Epithelial cell of umbilical artery (primary cell): Measurements from ENCODE around the gene COG7. TPM values are rescaled to one million over a fixed set of nuclear protein-coding genes. Genes with fewer than 3 reads are reported as not detected.

Source experiments
- total RNA-seq: library from RNA; depleted of rRNA; stranded (reverse); fragments of >200 nt; gene quantifications from 2 replicates; pipeline ENCODE4 v1.2.3, GENCODE V29; 2014

Gene COG7
- 10.5 and 11.0 TPM in 2 replicates for total RNA-seq

DNA sequence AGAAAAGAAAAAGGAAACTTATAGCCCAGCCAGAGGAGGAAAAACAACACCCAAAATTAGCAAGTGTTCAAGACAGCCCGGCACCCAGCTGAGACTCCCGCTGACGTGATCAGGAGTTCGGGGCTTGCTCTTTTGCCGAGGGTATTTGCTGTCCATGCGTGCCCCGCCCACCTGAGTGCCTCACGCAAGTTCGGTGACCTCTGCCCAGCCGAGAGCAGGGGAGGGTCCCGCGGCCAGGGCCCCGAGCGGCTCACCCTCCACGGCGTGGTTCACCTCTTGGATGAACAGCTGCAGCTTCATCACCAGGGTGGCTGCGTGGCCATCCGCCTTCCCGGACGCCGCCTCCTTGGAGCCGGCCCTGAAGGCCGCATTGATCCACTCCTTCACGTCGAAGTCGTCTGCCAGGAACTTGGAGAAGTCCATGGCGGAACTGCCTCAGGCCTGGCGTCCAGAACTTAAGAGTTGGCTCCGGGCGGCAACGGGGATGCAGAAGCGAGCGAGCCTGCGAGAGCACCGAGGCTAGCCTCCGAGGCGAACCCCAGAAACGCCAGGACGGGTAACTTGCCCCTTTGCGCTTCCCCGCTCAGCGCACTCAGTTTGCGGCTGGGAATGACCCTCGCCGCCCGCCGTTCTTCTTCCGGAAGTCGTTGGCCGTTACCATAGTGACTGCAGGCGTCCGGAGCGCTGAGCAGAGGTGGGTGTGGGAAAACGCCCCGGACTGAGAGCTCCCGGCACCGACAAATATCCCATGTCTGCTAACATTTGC lies at the start of gene COG7:
TSS of gene COG7 (minus strand) at position 618 of the 766 bp plus-strand sequence. CDS start at position 423, 195 bp downstream.

Other genes starting within 250 kb of the COG7 start
- not detected in 2 replicates for gene SCNN1B, start 150.9 kb downstream of the COG7 start, total RNA-seq
- gene GGA2, start 57.3 kb upstream of the COG7 start, total RNA-seq, result 22.4 and 33.1 TPM in 2 replicates
- 20.1 and 23.4 TPM in 2 replicates for gene EARS2, start 104.2 kb upstream of the COG7 start, total RNA-seq
- gene UBFD1, start 104.5 kb upstream of the COG7 start, total RNA-seq, result 53.9 and 159 TPM in 2 replicates
- 143 and 166 TPM in 2 replicates for gene NDUFAB1, start 143.1 kb upstream of the COG7 start, total RNA-seq
- 7.1 and 7.6 TPM in 2 replicates for gene PALB2, start 188.1 kb upstream of the COG7 start, total RNA-seq
- gene DCTN5, start 188.3 kb upstream of the COG7 start, total RNA-seq, result 63.3 and 83.4 TPM in 2 replicates
- 27.9 and 29.6 TPM in 2 replicates for gene PLK1, start 225.7 kb upstream of the COG7 start, total RNA-seq